Effector CD4-positive, alpha-beta T cell (primary cell): ENCODE data around the gene SCAMP4.

Experiments used
- DNase-seq: peaks from one replicate; pipeline ENCODE4 v3.0.0-alpha.2; 2020
- total RNA-seq: gene quantifications from one replicate; lab custom pipeline; 2026; lab: John Stamatoyannopoulos, UW

SCAMP4 gene, protein sequence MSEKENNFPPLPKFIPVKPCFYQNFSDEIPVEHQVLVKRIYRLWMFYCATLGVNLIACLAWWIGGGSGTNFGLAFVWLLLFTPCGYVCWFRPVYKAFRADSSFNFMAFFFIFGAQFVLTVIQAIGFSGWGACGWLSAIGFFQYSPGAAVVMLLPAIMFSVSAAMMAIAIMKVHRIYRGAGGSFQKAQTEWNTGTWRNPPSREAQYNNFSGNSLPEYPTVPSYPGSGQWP
- 17.1 reads per million, percentile 43 among the genes with 10 or more reads in this experiment for total RNA-seq

DNA sequence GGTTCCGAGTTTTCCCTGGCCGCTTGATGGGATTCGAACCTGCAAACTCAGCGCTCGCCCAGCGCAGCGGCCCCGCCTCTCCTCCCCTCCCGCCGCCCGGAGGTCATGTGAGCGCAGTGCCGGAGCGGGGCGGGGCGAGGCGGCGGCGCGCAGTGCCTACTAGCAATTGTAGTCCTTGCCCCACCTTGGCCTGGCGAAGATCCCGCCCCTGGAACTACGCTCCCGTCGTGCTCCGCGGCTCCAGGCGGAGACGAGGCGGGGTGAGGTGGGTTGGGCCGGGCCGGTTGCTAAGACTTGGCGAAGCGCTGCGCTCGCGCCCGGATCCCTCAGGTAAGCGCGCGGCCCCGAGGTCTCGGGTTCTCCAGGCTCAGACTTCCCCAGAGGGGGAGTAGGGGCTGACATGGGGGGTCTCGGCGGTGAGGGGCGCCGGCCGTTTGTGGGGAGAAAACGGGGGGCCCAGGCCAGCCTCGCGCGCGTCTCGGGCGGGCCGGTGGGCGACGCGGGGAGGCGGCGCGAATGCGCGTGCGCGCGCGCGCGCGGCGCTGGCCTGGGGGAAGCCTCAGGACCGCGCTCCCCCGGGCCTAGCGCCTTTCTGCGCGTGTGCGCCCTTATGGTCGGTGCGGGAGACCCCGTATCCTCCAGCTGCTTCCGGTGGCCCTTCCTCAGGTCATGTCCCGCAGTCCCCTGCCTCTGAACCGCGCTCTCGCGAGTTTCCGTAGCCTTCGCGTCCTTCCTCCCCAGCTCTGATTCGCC, at the start of gene SCAMP4, which contains the start of gene ADAT3:
SCAMP4 (plus strand) TSS at position 290 of the 753 bp plus-strand sequence. CDS start 9,621 bp downstream, outside the sequence.
ADAT3 (plus strand) TSS at position 290 of the 753 bp plus-strand sequence. CDS start 6,649 bp downstream, outside the sequence.
- peak; percentile 96 for DNase-seq

DNA sequence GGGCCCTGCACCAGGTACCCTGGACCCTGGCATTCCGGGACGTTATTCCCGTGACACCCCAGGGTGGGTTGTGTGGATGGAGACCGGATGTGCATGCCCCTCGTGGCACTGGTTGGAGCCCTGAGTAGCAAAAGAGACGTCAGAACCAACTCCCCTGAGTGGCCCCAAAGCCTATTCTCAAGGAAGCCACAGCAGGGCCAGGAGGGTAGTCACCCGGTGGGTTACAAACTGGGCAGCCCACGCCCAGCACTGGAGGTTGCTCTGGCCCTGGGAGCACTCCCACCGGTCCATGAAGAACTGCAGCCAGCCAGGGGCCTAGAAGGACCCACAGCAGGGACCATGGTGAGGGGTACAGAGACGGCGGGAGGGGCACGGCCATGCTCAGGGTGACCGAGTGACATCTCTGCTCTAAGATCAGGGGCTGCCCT, 49.4 kb upstream of the SCAMP4 start:
- no peak for DNase-seq

DNA sequence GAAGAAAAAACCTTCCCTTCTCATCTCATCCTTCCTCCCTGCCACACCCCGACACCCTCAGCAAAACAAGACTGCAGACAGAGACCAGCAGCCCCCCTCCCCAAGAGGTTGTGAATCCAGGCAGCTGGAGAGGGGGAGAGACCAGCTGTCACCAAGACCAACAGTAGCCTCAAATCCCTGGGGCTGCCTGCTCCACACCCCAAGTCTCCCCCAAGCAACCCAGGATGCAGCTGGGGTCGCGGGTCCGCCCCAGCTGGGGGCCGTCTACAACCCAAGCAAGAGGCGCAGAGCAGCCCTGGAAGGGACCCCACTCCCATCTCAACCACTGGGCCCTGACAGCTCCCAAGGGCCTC, 48.9 kb upstream of the SCAMP4 start:
- no peak for DNase-seq

DNA sequence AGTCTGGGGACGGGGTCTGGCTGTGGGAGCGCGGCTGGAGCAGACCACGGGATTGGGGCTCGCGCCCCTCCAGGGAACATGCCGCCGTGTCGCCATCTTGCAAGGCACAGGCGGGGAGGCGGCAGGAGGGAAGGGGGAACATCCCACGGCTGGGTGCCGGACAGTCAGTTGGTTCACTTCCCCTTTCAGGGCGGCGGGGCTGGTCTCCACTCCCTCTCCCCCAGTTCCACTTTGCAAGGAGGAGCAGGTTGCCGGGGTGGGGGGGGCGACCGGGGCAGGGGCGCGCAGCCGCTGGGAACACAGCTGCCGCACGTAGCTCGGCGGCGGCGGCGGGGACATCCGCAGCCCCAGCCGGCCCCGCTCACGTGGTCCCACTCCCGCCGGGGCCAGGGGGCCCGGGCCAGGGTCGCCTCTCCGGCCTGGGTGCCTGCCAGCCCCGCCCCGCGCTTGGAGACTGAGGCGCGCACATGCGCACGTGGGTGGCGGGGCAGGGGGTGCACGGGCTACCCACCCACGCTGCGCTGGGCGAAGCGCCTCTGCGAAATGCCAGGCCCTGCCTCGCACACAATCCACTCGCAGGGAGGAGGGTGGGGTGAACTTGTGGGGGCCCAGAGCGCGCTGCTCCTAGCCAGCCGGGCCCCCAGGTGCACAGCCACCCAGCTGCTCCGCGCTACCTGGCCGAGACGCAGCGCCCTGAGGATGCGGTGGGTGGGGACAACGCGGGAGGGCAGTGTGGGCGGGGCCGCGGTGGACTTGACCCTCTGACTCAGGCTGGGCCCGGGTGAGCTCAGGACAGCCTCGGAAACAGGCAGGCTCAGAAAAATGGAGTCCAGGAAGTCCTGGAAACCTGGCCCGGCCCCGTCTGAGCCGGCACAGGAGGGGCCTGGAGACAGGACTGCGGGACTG, 48.2 kb upstream of the SCAMP4 start:
- no peak for DNase-seq

DNA sequence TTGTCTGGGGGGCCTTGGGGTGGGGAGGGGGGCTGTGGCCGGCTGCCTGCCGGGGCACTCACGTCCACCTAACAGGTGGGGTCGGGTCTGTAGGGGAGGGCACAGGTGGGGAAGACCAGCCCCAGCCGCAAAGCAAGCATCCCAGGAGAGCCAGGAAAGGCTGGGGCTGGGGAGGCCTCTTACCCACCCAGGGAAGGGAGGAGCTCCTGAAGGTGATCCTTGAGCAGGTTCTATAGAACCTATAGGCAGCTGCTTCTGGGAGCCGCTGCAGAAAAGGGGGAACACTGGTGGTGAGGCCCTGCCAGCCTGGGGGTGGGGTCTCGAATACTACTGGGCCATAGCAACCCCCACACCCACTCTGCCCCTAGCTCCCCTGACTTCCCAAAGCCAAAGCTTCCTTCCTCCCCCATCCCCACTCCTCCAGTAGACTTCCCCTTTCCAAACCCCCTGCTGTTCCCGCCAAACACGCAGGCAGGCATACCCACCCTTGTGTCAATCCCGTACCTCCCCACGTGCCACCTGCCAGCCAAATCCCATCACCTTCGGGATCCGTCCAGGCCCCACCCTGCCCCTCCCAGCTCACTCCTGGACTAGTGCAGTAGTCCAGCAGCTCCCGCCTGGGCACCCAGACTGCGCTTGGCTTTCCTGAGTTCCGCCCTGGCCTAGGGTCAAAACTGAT, 47.4 kb upstream of the SCAMP4 start:
- no peak for DNase-seq

DNA sequence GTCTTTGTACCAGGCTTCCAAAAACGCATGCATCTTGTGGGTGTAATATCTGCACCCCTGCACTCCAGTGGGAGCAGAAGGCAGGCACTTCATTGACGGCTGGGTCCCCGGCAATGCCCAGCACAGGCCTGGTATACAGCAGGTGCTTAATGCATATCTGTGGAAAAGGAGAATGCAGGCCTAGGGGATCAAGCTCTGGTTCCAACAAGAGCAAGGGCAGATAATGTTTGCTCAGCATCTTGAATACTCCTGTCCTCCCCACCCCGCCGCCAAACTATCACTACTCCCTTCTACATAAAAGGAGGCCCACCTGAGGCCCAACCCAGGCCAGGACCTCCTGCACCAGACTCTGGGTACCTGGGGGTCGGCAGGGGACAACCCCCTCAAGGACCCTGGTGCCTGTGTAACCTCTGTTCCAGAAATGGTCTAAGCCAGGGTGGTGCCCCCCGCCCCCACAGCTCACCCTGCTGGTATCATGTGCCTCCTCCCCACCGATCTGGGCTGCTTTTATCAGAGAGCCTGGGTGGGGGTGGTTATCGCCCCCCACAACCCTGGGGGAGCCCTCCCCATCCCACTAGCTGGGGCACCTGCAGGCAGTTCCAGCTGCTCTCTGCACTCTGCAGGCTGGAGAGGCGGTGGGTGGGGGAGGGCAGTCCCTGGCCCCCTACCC, 46.7 kb upstream of the SCAMP4 start:
- no peak for DNase-seq

DNA sequence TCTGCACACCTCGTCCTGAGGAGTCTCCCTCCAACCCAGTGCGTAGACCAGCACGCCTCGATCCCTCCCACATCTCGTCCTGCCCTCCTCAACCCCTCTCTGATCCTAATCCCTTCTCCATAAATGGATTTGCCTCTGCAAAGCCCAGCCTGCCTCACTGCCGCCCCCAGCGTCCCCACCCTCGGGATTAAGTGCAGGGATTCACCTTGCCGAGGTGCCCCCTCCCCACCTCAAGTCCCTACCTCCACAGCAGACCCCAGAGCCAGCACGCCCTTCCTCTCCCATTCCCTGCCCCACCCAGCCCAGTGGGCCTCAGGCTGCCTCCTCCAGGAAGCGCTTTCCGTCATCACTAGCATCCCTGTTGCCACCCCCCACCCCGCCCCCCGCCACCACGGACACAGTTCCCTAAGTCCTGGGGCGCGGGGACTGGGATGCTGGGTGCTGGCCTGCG, 45.8 kb upstream of the SCAMP4 start:
- no peak for DNase-seq

DNA sequence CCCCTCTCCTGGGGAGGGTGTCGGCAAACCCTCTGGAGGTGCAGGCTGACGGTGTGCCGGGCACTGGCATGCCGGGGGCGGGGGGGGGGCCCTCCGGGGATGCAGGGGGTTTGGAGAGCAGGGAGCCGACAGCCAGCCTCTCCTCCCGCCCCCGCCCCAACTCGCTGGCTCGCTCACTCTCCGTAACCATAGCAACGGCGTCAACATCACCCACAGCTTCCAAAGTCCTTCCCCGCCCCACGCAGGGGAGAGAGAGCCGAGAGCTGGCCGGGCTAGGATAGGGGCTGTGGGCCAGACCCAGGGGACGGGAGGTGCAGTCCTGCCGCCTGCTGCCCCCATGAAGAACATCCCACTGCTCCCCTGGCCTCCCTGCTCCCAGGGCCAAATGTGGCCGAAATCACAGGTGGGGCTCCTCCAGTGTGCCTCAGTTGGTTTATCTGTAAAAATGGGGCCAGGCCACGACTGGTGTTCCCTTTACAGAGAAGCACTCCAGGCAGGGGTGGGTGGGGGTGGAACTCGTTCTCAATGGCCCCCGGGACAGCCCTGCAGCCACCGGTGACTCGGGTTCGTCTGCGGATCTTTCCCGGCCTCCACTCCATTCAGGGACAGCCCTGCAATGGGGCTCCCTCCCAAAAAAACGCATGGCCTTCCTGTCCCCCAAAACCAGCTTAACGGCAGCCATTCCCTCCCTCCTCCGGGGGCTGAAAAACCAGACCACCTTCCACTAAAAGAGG, 45.0 kb upstream of the SCAMP4 start:
- DNase-seq: peak; percentile 62

DNA sequence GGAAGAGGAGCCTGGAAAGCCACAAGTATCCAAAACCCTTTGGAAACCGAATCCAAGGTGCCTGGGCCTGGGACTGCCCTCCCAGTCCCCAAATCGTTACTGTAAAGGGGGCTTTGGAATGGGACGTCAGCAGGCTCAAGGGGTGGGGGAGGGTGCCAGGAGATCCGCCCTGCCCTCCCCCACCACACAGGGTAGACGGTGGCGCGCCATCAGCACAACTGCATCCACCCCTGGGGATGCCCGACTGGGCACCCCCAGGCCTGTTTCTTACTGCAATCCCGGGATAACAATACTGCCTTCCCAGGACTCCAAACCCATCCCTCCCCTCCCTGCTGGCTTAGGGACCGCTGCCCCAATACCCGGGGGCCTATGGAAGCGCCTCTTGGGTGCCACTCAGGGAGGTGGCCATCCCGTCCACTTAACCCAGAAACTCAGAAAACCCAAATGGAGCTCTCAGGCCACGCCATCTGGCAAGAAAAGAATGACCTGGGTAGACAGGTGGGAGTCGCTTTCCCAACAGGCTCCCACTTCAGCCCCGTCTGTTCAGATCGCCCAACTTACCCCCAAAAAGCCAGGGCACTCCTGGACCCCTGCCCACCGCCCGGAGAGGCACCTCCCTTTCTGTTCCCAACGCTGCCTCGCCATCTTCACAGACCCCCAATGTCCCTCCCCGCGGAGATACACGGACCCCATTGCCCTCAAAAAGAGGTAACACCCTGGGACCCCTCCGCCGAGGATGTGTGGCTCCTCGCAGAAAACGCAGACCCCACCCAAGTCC, 44.2 kb upstream of the SCAMP4 start:
- no peak for DNase-seq

DNA sequence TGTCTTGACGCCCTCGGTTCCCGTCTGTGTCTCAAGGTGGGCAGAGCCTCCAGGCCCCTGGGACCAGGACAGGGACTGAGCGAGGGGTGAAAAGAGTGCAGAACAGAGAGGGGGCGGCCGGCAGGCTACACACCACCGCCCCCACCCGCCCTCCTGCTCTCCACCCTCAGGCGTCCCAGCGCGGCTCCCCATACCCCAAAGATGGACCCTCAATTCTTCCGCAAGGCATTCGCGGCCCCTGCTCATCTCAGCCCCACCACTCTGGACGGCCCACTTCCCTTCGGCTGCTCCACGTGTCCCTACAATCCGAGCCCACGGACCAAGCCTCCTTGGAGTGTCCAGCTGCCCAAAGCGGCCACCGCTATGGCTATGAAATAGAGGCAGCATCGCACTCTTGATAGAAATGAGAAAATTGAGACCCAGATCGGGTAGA, 43.6 kb upstream of the SCAMP4 start:
- DNase-seq: no peak

DNA sequence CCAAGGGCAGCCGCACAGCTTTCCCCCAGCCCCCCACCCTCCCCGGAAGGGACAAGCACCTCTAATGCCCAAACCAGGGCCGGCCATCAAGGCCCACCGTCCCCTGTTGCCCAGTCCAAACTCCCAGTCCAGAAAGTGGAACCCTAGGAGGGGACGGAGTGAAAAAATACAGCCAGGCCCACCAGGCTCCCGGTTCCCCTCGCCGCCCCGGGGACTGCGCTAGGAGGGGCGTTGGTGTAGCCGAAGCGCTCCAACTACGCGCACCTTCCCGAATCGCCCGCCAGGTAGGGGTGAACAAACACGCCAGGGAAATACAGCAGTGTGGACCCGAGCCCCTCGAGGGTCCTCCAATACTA, 43.2 kb upstream of the SCAMP4 start:
- no peak for DNase-seq

DNA sequence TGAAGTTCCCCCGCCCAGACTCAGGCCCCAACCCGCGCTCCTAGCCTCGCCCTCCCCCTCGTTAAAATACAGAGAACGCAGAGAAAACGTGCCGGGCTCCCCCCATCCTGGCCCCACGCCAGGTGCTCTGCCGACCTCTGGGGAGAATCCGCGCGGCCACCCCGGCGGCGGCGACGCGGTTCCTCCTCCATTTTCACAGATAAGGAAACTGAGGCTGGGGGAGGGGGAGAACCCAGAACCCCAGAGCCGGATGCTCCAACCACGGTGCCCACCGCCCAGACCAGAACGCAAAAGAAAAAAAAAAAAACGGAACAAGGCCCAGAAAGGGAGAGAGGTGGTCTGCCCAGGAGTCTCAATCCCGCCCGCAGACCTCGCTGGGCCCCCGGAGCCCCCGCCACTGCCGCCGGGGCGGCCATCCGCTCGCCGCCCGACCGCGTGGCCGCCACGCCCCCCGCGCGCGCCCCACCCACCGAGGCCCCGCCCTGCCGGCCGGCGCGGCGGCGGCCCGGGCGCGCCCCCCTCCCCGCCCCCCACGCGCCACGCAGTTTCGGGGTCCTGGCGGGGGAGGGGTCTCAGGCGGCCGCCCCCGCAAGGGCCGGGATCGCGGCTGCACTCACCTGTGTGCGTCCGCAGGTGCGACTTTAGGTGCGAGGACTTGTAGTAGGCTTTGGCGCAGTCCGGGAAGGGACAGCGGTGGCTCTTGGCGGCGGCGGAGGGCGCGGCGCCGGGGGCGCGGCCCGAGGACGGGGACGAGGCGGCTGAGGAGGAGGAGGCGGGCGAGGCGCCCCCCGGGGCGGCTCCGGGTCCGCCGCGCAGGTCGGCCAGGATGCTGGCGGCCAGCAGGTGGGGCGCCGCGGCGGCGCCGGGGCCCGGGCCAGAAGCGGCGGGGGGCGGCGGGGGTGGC, 42.5 kb upstream of the SCAMP4 start:
- peak; percentile 53 for DNase-seq

DNA sequence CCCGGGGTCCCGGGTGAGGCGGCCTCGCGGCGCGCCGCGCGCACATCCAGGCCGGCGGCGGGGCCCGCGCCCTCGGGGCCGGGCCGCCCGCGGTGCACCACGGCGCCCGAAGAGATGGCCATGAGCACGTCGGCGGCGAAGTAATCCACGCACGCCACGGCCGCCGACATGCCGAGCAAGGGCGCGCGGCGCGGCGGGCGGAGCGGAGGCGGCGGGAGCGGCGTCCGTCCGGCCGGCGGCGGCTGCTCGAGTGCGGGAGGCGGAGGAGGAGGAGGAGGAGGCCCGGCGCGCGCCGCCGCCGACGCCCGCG, 41.9 kb upstream of the SCAMP4 start, which contains the start of gene KLF16:
KLF16 (minus strand) TSS at position 252 of the 310 bp plus-strand sequence; CDS start at position 170, 82 bp downstream.
- no peak for DNase-seq

DNA sequence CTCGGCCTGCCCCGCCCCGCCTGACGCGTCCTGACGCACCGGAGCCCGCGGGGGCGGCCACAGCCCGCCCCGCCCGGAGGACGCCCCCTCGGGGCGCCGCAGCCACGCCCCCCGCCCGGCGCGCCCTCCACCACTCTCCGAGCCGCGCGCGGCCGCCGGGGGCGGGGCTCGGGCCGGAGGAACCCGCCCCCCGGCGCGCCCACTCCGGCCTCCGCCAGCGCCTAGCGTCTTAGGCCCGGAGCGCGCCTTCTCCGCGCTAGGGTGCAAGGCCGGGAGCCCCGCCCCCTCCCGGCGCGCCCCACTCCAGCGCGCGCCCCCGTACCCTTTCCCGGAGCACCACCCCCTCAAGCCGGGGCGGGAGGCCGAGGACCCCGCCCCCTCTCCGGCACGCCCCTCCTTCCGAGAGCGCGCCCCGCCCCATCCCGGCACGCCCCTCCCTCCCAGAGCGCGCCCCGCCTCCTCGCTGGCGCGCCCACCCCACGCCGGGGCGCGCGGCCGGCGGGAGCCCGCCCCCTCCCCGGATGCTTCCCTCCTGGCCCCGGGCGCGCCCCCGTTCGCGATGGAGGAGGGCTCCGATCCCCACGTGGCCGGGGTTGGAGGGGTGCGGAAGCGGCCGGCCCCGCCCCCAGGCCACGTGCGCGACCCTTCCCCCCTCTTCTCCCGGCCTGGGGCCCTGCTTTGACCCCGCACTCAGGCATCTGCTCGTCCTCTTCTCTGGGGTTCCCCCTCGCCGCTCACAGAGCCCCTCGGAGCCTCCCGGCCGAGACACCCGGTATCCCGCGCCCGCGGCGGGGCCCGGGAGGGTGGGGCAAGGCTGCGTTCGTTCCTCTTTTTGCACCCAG, 41.3 kb upstream of the SCAMP4 start:
- peak; percentile 90 for DNase-seq

DNA sequence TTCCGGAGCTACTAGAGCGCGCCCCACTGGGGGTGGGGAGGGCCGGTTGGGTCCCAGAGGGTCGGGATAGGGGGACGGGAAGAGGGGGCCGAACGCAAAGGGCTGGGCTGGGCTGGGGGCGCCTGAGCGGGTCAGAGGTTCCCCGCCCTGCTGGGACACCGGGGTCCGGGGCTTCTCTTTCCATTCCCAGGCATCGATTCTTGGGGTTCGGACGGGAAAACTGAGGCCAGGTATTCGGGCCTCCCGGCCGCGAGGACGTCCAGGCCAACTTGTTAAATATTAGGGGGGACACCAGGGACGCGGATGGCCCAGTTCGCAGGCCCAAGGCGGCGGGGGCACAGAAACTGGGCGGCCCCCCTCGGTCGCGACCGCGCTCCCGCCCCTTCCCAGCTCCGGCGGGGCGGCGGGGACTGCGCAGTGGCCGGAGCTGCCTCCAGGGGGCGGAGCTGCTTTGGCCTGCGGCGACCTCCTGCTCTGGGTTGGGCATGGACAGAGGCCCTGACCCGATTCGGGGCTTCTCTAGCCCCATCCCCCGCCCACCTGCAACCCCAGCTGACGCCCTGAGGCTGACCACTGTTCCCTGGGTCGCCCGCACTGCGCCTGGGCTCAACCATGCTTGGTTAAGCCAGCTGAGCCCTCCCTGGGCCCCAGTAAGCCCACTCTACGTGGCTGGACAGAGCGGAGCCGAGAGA, 40.6 kb upstream of the SCAMP4 start:
- DNase-seq: peak; percentile 38

DNA sequence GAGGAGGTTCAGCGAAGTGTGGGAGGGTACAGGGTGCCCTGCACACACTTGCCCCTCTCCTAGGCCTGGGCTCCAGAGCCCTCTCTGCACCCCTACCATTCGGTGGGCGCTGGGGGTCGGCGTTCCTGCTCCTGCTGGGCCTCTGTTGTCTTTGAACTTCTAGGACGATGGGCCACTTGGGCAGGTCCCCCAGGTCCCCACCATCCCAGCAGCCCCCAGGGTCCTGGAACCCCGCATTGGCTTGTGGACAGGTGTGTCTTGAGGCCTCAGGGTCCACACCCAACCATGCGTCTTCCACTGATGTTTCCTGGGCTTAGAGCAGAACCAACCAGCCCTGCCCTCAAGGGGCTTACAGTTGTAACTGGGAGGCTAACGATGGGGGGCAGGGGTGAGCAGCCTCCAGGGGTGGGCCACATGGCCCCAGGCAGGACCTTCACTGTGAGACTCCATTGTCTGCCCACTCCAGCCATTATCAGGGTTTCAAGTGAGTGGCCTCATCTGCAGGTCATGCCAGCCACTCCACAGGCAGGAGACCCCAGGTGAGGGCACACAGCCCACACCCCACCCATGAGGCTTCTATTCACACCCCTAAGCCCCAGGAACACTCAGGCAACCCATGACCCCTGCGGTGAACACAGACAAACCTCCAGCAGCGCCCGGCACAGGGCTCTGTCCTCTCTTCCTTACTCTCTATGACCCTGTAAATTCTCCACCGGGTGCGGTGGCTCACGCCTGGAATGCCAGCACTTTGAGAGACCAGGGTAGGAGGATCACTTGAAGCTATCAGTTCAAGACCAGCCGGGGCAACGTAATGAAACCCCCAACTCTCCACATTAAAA, 39.8 kb upstream of the SCAMP4 start:
- no peak for DNase-seq
